CD4-positive, alpha-beta T cell (primary cell): ENCODE results near the gene PKLR. TPM values are rescaled to one million over a fixed set of nuclear protein-coding genes. Genes with fewer than 3 reads are reported as not detected.
"Not testable (repeated sequence)": the region's sequence is repeated elsewhere in the genome, so short reads cannot be mapped to it uniquely, and the experiment has no call there.

ENCODE experiments used
- ATAC-seq: fragments of 200-7000 bp; cut with Tn5 transposase; one replicate; pipeline ENCODE4 v1.10.0; 2022; ENCODE audit warnings: mild to moderate bottlenecking; ENCODE audit not compliant: poor library complexity
- CTCF ChIA-PET: fragments of 350-600 bp; sonication (Branson Sonifier 250); formaldehyde crosslinking; loops from one replicate; lab custom pipeline; 2021; ENCODE audit warnings: antibody characterized with exemption, inconsistent platforms; lab: Charles Lee
- POLR2A ChIA-PET: fragments of 350-600 bp; sonication (Branson Sonifier 250); formaldehyde crosslinking; loops from one replicate; lab custom pipeline; 2021; ENCODE audit warnings: antibody characterized with exemption, inconsistent platforms; lab: Charles Lee
- DNase-seq, 14 experiments: peaks; one replicate each; pipeline ENCODE4 v3.0.0-alpha.2; 2013 to 2020; ENCODE audit warnings: mixed read lengths in 2 of 14
- H3K27ac ChIP-seq, 2 donors: one replicate each; pipeline versions ENCODE4 v1.5.1 to v1.7.0; 2013; ENCODE audit warnings: low read length in 2 of 2, low read depth in 1 of 2, mild to moderate bottlenecking in 1 of 2
- H3K27me3 ChIP-seq, 2 experiments: 1 replicate in 1 of 2; 2 replicates in 1 of 2; pipeline versions ENCODE4 v1.6.1 to v1.7.0; 2013; ENCODE audit warnings: low read length in 2 of 2, control low read depth in 1 of 2, mild to moderate bottlenecking in 1 of 2, moderate library complexity in 1 of 2; ENCODE audit not compliant: insufficient read depth in 2 of 2, control insufficient read depth in 1 of 2
- H3K36me3 ChIP-seq: one replicate; pipeline ENCODE4 v1.6.1; 2013; ENCODE audit warnings: low read length, control low read depth; ENCODE audit not compliant: insufficient read depth
- H3K4me1 ChIP-seq: one replicate; pipeline ENCODE4 v1.6.1; 2013; ENCODE audit warnings: low read length, control low read depth; ENCODE audit not compliant: insufficient read depth
- H3K4me3 ChIP-seq: one replicate; pipeline ENCODE4 v1.5.1; 2013; ENCODE audit warnings: mild to moderate bottlenecking, low read length, moderate library complexity
- H3K9me3 ChIP-seq, 2 experiments: 1 replicate in 1 of 2; 2 replicates in 1 of 2; pipeline versions ENCODE4 v1.6.1 to v1.7.0; 2013; ENCODE audit warnings: low read length in 2 of 2, mild to moderate bottlenecking in 2 of 2, control low read depth in 1 of 2, moderate library complexity in 1 of 2; ENCODE audit not compliant: control insufficient read depth in 1 of 2, insufficient read depth in 1 of 2
- H3K27ac Mint-ChIP-seq: one replicate; pipeline ENCODE4 v1.8.0; 2020; ENCODE audit warnings: mixed read lengths
- H3K27me3 Mint-ChIP-seq: one replicate; pipeline ENCODE4 v1.8.0; 2021; ENCODE audit warnings: mixed read lengths
- H3K36me3 Mint-ChIP-seq: one replicate; pipeline ENCODE4 v1.8.0; 2021; ENCODE audit warnings: low read depth, mixed read lengths
- H3K4me1 Mint-ChIP-seq: one replicate; pipeline ENCODE4 v1.8.0; 2021; ENCODE audit warnings: low read depth, mixed read lengths
- H3K4me3 Mint-ChIP-seq: one replicate; pipeline ENCODE4 v1.8.0; 2020; ENCODE audit warnings: mild to moderate bottlenecking, mixed read lengths
- H3K9me3 Mint-ChIP-seq: one replicate; pipeline ENCODE4 v1.8.0; 2020; ENCODE audit warnings: mixed read lengths
- intact Hi-C, 2 experiments: fragments of 100-400 bp; cut with DNase I in 1 of 2; cut with micrococcal nuclease in 1 of 2; formaldehyde crosslinking; loops; one replicate each; pipeline versions ENCODE4 v1.15.1 to v1.9.0; 2023 to 2025; cut with DNase I, micrococcal nuclease
- total RNA-seq, 174 experiments: library from RNA in 2 of 174; stranded (reverse) in 2 of 174; gene quantifications; one replicate each; pipeline ENCODE4 v1.2.3 and lab custom pipeline; 2021 to 2026
- TF ChIP-seq, protein P1 (sequence below): fragments of 200-600 bp; IDR thresholded peaks from one replicate; pipeline ENCODE4 v1.8.0; 2022; ENCODE audit warnings: antibody characterized with exemption, mild to moderate bottlenecking

Gene PKLR
- total RNA-seq, 2 experiments from 2014 or later = not detected

DNA sequence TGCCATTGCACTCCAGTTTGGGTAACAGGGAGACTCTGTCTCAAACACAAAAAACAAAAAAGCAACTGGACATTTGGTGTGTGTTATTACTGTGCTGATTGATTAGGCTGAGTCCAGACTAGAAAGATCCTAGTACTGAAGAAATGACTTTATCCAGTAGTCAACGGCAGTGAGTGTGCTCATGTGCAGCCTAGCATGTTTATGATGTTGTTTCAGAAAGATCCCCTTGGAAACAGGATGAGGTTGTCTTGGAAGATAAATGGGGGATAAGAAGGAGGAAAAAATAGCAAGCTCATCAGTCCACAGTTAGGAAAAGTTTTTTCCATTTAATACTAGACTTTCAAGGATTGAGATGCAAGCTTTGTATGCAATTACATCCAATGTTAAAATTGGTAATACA, 33.7 kb upstream of the PKLR start:
- Histone ChIP-seq H3K27ac (no peak overlapping the region), H3K4me3 (no peak overlapping the region), H3K36me3 (peaks cover 66% of the 10 kb centered on the region), H3K4me1 (no peaks in the 10 kb centered on the region), H3K27me3 (no peaks in the 10 kb centered on the region), H3K9me3 (no peaks in the 10 kb centered on the region)
- DNase-seq = no peak
- no peak for ATAC-seq
- POLR2A ChIA-PET = interaction anchor here (1.9 kb wide), 1 partner anchor 12 kb away, joined by 4 read pairs; no protein-coding TSS in a partner anchor
- H3K4me3 Mint-ChIP-seq = no peak overlapping the region
- no peaks in the 10 kb centered on the region for H3K27me3 Mint-ChIP-seq
- no peaks in the 10 kb centered on the region for H3K4me1 Mint-ChIP-seq
- no peak overlapping the region for H3K27ac Mint-ChIP-seq
- no peaks in the 10 kb centered on the region for H3K9me3 Mint-ChIP-seq
- intact Hi-C loops = loop anchor here in 1 of 2 experiments (10.0 kb wide), 1 partner anchor 400 kb away; no protein-coding TSS in a partner anchor
- CTCF ChIA-PET = interaction anchor here (0.7 to 2.5 kb wide), 2 partner anchors 84 to 243 kb away, joined by 3 to 10 read pairs; no protein-coding TSS in a partner anchor
- TF ChIP-seq, protein P1, sequence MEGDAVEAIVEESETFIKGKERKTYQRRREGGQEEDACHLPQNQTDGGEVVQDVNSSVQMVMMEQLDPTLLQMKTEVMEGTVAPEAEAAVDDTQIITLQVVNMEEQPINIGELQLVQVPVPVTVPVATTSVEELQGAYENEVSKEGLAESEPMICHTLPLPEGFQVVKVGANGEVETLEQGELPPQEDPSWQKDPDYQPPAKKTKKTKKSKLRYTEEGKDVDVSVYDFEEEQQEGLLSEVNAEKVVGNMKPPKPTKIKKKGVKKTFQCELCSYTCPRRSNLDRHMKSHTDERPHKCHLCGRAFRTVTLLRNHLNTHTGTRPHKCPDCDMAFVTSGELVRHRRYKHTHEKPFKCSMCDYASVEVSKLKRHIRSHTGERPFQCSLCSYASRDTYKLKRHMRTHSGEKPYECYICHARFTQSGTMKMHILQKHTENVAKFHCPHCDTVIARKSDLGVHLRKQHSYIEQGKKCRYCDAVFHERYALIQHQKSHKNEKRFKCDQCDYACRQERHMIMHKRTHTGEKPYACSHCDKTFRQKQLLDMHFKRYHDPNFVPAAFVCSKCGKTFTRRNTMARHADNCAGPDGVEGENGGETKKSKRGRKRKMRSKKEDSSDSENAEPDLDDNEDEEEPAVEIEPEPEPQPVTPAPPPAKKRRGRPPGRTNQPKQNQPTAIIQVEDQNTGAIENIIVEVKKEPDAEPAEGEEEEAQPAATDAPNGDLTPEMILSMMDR = no peak
- H3K36me3 Mint-ChIP-seq = peaks cover 69% of the 10 kb centered on the region

DNA sequence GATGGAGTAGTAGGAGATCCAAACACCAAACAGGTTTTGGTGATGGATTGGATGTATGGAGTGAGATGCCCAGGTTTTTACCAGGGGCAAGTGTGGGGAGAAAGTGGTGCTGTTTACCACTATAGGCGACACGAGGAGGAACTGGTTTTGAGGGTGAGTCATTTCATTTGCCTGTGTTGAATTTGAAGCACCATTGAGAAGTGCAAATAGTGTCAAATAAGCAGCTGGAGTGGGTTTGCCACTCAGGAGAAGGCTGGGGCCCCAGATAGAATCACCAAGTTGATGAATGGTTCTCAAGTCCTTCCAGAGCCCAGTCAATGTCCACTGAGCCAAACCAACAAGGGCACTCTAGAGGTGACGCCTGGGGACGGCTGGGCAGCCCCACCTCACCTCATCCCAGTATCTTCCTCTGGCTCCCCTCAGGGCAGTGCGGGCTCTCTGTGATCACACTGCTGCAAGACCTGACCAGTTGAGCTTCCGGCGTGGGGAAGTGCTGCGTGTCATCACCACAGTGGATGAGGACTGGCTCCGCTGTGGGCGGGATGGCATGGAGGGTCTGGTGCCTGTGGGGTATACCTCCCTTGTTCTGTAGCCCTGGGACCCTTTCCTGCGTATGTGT, 28.9 kb upstream of the PKLR start:
- ChIA-PET POLR2A (no interaction called here), CTCF (no interaction called here)
- H3K36me3 ChIP-seq = peaks cover 25% of the 10 kb centered on the region
- H3K4me3 Mint-ChIP-seq = no peak overlapping the region
- TF ChIP-seq, protein P1 = no peak
- H3K9me3 ChIP-seq = no peaks in the 10 kb centered on the region
- DNase-seq = no peak
- no peak for ATAC-seq
- H3K27me3 ChIP-seq = no peaks in the 10 kb centered on the region
- H3K36me3 Mint-ChIP-seq = peaks cover 35% of the 10 kb centered on the region
- H3K27me3 Mint-ChIP-seq = no peaks in the 10 kb centered on the region
- H3K27ac ChIP-seq = no peak overlapping the region
- H3K9me3 Mint-ChIP-seq = no peaks in the 10 kb centered on the region
- no peak overlapping the region for H3K27ac Mint-ChIP-seq
- intact Hi-C loops = loop anchor here in 1 of 2 experiments (10.0 kb wide), 1 partner anchor 405 kb away; no protein-coding TSS in a partner anchor
- H3K4me1 Mint-ChIP-seq = peaks cover 13% of the 10 kb centered on the region
- peaks cover 6% of the 10 kb centered on the region for H3K4me1 ChIP-seq
- H3K4me3 ChIP-seq = no peak overlapping the region

DNA sequence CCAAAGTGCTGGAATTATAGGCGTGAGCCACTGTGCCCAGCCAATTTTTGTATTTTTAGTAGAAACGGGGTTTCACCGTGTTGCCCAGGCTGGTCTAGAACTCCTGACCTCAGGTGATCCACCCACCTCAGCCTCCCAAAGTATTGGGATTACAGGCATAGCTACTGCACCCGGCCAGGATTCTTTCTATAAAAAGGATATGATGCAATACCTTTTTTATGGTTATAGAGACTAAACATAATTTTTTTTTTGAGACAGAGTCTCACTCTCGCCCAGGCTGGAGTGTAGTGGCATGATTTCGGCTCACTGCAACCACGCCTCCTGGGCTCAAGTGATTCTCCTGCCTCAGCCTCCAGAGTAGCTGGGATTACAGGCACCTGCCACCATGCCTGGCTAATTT, 27.6 kb upstream of the PKLR start:
- H3K27me3 ChIP-seq, DNase-seq, H3K27ac Mint-ChIP-seq, H3K27me3 Mint-ChIP-seq, H3K4me3 Mint-ChIP-seq, H3K27ac ChIP-seq, H3K4me3 ChIP-seq, POLR2A ChIA-PET, H3K9me3 Mint-ChIP-seq, intact Hi-C loops, H3K9me3 ChIP-seq, ATAC-seq: not testable (repeated sequence)
- peaks cover 19% of the 10 kb centered on the region for H3K36me3 ChIP-seq
- peaks cover 13% of the 10 kb centered on the region for H3K4me1 Mint-ChIP-seq
- CTCF ChIA-PET = interaction anchor here (1.1 kb wide), 1 partner anchor 78 kb away, joined by 3 read pairs; no protein-coding TSS in a partner anchor
- peaks cover 30% of the 10 kb centered on the region for H3K36me3 Mint-ChIP-seq
- peaks cover 15% of the 10 kb centered on the region for H3K4me1 ChIP-seq
